GM12873 (cell line): ENCODE data around the gene CXCR3.

Experiments
- TF ChIP-seq, protein P1 (sequence below): IDR thresholded peaks from 2 replicates; pipeline ENCODE4 v1.5.1; 2012; ENCODE audit warnings: low read depth, mild to moderate bottlenecking, moderate library complexity, low read length, control low read depth; ENCODE audit not compliant: insufficient read depth; ENCODE audit errors: missing control alignments

Gene CXCR3

DNA sequence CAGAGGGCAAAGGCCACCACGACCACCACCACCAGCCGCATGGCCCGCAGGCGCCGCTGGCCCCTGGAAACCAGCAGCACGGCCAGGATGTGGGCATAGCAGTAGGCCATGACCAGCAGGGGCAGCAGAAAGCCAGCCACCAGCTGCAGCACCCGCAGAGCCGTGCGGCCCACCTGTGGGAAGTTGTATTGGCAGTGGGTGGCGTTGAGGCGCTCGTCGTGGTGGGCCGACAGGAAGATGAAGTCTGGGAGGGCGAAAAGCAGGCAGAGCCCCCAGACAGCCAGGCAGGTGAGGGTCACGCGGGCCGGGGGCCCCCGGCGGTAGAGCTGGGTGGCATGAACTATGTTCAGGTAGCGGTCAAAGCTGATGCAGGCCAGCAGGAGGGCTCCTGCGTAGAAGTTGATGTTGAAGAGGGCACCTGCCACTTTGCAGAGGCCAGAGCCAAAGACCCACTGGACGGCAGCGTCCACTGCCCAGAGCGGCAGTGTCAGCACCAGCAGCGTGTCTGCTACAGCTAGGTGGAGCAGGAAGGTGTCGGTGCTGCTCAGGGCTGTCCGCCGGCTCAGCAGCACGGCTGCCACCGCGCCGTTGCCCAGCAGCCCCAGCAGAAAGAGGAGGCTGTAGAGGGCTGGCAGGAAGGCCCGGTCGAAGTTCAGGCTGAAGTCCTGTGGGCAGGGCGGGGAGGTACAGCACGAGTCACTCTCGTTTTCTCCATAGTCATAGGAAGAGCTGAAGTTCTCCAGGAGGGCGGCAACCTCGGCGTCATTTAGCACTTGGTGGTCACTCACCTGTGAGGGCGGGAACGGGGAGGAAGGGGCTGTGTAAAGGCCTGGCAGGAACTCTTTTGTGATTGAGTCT is 1.4 kb downstream of the CXCR3 start:
- TF ChIP-seq, protein P1, sequence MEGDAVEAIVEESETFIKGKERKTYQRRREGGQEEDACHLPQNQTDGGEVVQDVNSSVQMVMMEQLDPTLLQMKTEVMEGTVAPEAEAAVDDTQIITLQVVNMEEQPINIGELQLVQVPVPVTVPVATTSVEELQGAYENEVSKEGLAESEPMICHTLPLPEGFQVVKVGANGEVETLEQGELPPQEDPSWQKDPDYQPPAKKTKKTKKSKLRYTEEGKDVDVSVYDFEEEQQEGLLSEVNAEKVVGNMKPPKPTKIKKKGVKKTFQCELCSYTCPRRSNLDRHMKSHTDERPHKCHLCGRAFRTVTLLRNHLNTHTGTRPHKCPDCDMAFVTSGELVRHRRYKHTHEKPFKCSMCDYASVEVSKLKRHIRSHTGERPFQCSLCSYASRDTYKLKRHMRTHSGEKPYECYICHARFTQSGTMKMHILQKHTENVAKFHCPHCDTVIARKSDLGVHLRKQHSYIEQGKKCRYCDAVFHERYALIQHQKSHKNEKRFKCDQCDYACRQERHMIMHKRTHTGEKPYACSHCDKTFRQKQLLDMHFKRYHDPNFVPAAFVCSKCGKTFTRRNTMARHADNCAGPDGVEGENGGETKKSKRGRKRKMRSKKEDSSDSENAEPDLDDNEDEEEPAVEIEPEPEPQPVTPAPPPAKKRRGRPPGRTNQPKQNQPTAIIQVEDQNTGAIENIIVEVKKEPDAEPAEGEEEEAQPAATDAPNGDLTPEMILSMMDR = no peak

DNA sequence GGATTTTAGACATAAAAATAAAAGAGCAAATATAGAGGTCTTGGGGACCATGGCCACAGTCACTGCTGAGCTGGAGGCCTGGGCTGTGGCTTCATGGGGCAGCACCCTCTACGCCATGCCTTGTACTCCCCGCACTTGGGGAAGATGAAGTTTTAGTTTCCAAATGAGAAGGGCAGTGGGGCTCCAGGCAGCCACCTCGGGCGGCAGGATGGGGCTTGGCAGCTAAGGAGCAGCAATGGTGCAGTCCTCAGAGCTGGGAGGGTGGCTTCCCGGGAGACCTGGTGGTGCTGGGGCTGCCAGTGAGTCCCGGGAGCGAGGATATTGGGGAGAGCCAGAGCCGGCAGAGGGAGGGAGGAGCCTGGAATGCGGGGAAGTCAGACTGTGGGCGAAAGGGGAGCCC is 2.4 kb downstream of the CXCR3 start:
- TF ChIP-seq, protein P1 = no peak

DNA sequence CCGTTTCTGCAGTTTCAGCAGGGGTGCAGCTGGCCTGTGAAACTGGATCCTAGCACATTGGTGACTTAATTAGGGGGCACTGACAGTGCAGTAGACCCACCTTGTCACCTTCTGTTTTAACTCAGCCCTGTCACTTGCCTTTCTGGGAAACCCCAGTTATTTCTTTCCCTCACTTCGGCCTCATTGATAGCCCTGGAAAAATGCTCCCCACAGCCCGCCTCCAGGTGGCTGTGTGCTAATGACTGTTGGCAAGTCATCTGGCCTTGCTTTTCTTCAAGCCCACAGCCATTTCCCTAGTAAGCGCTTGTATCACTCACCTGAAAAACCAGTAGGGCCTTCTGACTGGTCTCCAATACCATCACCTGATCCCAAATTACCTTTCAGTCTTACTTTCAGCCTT is 3.3 kb downstream of the CXCR3 start:
- TF ChIP-seq, protein P1 = no peak

DNA sequence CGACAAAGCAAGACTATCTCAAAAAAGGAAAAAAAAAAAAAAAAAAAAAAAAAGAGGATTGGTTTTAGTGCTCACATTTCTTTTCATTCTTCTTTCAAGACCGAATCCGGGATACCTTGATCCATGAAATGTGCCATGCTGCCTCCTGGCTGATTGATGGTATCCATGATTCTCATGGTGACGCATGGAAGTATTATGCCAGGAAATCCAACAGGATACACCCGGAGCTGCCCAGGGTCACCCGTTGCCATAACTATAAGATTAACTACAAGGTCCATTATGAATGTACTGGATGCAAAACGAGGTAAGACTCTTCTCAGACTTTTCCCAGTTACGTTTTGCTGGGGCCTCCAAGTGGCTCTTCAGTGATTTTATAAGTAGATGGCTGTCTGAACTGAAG is 6.1 kb downstream of the CXCR3 start:
- TF ChIP-seq, protein P1 = no peak

DNA sequence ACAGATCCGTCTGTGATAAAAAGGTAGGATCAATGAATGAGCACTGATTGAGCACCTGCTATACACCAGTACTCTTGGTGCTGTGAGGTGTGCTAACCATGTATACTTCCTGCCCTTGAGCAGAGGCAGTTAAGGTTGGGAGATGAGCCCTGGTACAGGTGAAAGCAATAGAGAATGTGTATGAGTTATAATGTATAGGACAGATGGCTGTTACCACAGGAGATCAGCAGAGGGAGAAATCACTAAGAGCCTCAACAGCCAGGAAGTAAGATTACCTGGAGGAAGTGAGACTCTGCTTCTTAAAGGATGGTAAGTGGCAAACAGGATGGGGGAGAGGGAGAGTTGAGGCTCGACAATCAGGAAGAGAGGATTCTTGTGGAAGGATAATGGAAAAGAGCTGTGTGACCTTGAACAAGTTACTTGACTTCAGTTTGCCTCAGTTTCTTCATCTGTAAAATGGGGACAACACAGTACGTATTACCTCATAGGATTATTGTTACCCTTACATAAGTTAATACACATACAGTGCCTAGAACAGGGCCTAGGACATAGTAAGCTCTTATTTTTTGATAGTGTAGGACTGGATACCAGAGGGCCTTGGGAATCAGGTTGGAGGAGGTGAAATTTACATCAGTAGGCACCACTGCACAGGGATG is 9.1 kb downstream of the CXCR3 start:
- TF ChIP-seq, protein P1 = peak; percentile 17

DNA sequence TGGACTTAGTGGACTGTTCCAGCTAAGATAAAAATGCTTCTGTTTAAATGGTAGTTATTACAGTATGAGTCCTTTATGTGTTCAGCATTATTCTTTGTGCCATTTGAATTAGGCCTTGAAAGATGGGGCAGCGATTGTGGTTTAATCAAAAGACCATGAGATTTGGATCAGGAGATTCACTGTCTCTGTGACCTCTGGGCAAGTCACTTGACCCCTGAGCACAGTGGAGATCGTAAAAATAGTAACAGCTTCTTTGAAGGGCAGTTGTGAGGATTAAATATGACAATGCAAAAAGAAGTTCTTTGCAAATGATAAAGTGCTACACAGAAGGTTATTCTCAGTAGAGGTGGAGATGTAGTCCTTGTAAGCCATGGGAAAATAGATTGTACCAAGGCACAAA is 10.8 kb downstream of the CXCR3 start:
- TF ChIP-seq, protein P1 = no peak

DNA sequence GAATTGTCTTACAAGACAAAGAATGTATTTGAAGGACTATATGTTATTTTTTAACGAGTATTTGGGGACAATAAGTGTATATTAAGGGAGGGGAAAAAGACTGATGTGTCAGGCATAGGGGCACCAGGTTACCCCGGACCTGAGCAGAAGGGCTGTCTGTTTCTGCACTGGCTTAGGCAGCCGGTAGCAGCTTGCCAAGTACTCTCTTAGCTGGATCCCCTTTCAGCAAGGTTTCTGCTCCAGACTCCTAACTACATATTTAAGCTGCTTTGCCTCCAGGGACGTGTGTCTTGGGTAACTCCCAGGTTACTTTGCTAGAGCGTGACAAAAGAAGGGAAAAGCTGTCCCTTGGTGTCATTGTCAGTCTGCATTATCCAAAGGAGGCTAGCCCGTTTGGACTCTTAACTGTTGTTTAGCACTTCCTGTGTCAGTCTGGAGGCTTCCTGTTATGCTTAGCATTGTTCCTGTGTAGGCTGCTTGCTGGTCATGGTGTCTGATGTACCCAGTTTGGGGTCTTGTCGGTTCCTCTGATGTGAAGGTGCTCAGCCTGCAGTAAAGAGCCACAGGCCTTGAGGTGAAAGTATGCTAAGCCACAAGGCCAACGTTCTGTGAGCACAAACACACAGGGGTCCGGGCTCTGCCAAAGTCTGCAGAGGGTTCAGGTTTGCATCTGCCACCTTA is 11.6 kb downstream of the CXCR3 start:
- TF ChIP-seq, protein P1 = no peak
